ENCODE measurements around the gene LNP1. TPM values are rescaled to one million over a fixed set of nuclear protein-coding genes. Genes with fewer than 3 reads are reported as not detected.

LNP1 gene
- total and polyA plus RNA-seq, 10 of the 15 experiments (the other 5 are each of a cell fraction or from before 2014, with no cell fraction given): 2.1 to 4.2 (median 2.7) TPM

DNA sequence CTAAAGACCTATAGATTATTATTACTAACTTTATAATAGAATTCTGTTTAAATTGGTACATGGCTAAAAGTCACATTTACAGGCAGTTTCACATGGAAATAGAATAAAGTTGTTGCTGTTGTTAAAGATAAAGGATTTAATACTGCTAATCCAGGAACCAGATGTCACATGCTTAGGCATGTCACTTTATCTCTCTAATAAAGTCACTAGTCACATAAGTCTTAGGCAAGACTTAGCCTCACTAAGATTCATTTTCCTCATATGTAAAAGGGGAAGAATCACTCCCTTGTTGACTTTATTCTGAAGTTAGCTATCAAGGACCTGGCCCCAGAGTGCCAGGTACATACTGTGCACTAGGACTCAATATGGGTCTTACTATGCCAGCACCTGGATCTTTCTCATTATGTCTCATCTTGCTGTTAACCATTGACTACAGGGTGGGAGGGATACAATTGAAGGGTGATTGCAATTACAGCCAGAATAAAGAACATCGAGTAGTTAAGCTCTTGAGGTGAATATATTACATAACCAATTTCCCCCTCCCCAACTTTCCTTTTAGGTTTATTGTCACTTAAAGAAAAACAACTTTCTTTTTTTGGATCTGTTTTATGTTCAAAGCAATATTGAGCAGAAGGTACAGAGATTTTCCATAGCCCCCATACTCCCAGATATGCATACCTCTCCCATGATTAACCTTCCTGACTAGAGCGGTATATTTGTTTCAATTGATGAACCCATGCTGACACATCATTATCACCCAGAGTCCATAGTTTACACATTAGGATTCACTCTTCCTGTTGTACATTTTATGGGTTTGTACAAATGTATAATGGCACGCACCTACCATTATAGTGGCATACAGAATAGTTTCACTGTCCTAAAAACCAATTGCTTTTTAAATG is 36.6 kb downstream of the LNP1 start:
- in situ Hi-C loops (cut with MboI): no loop called here
- Histone ChIP-seq H3K4me1 (ENCODE audit: control insufficient read depth, insufficient read depth, low read length) (no peaks in the 10 kb centered on the region), H3K79me2 (ENCODE audit: control insufficient read depth, insufficient read depth, low read length) (no peaks in the 10 kb centered on the region), H4K20me1 (ENCODE audit: control insufficient read depth, insufficient read depth) (no peaks in the 10 kb centered on the region), H3K36me3 (ENCODE audit: control insufficient read depth in 2 of 2, insufficient read depth in 2 of 2, low read length in 1 of 2) (no peaks in the 10 kb centered on the region), H3K9ac (ENCODE audit: control insufficient read depth, insufficient read depth, low read length) (no peak overlapping the region), H3K27me3 (replicated peaks in 1 of 2; ENCODE audit: control insufficient read depth in 2 of 2, insufficient read depth in 2 of 2, low read length in 1 of 2) (no peaks in the 10 kb centered on the region), H3K27ac (ENCODE audit: control insufficient read depth, insufficient read depth) (no peak overlapping the region), H3K4me2 (ENCODE audit: control insufficient read depth, insufficient read depth) (no peak overlapping the region), H2AFZ (ENCODE audit: control insufficient read depth, low read depth, low read length) (no peak overlapping the region), H3K9me3 (replicated peaks; ENCODE audit: control insufficient read depth, insufficient read depth, low read length) (no peaks in the 10 kb centered on the region), H3K4me3 (no peak overlapping the region)
- WGBS (ENCODE audit: insufficient coverage, insufficient replicate concordance, low lambda C conversion rate, missing lambda C conversion rate): 93% methylated on average over 3 of the region's 3 CpGs
- ChIA-PET POLR2A (no interaction called here), SMC1A (ENCODE audit: uncharacterized antibody, unreplicated experiment) (interaction anchor here (0.8 to 1.7 kb wide), 3 partner anchors 11 to 28 kb away, joined by 3 to 4 read pairs (median 4); no protein-coding TSS in a partner anchor), RAD21 (ENCODE audit: unreplicated experiment) (interaction anchor here (1.6 kb wide), 1 partner anchor 25 kb away, joined by 3 read pairs; no protein-coding TSS in a partner anchor), CTCF (interaction anchor here (1.6 kb wide), 1 partner anchor 25 kb away, joined by 3 read pairs; no protein-coding TSS in a partner anchor)
- ATAC-seq (no peak; the same call in 2 of the 3 replicates), FAIRE-seq (no peak), DNase-seq (ENCODE audit: low read depth, low spot score) (no peak)
- no TSS peak for BruUV-seq (replicated peaks)
- no peak for TF ChIP-seq POLR2A (IDR thresholded peaks at IDR 0.05; ENCODE audit: low read depth, low read length)
- no peak for TF ChIP-seq ATF3 (IDR thresholded peaks at IDR 0.05; ENCODE audit: borderline replicate concordance, extremely low read depth, low read depth, low read length)
- no peak for TF ChIP-seq CHD1 (IDR thresholded peaks at IDR 0.05; ENCODE audit: low read depth, low read length)
- intact Hi-C loops (cut with micrococcal nuclease; ENCODE audit: unreplicated experiment): no loop called here

GRCh38 chr3:100438623-100438974 is 37.3 kb downstream of the LNP1 start:
- no TSS peak for BruUV-seq (replicated peaks)
- H4K20me1 ChIP-seq (ENCODE audit: control insufficient read depth, insufficient read depth): no peaks in the 10 kb centered on the region
- no peak overlapping the region for H3K9ac ChIP-seq (ENCODE audit: control insufficient read depth, insufficient read depth, low read length)
- H3K36me3 ChIP-seq (ENCODE audit: control insufficient read depth in 2 of 2, insufficient read depth in 2 of 2, low read length in 1 of 2): no peaks in the 10 kb centered on the region
- no peaks in the 10 kb centered on the region for H3K9me3 ChIP-seq (replicated peaks; ENCODE audit: control insufficient read depth, insufficient read depth, low read length)
- ChIA-PET SMC1A (ENCODE audit: uncharacterized antibody, unreplicated experiment) (interaction anchor here (1.2 to 2.6 kb wide), 3 partner anchors 9 to 12 kb away, joined by 3 to 8 read pairs (median 4); no protein-coding TSS in a partner anchor), CTCF (interaction anchor here (1.6 to 2.0 kb wide), 2 partner anchors 12 to 24 kb away, joined by 3 to 4 read pairs; no protein-coding TSS in a partner anchor), POLR2A (no interaction called here), RAD21 (ENCODE audit: unreplicated experiment) (interaction anchor here (1.6 kb wide), 2 partner anchors 12 to 24 kb away, joined by 3 read pairs; no protein-coding TSS in a partner anchor)
- FAIRE-seq (no peak), DNase-seq (ENCODE audit: low read depth, low spot score) (no peak), ATAC-seq (no peak)
- no peak overlapping the region for H3K4me2 ChIP-seq (ENCODE audit: control insufficient read depth, insufficient read depth)
- H3K27ac ChIP-seq (ENCODE audit: control insufficient read depth, insufficient read depth): no peak overlapping the region
- no peak overlapping the region for H3K4me3 ChIP-seq
- intact Hi-C loops (cut with micrococcal nuclease; ENCODE audit: unreplicated experiment): no loop called here
- H3K4me1 ChIP-seq (ENCODE audit: control insufficient read depth, insufficient read depth, low read length): no peaks in the 10 kb centered on the region
- no peak overlapping the region for H2AFZ ChIP-seq (ENCODE audit: control insufficient read depth, low read depth, low read length)
- H3K27me3 ChIP-seq (replicated peaks in 1 of 2; ENCODE audit: control insufficient read depth in 2 of 2, insufficient read depth in 2 of 2, low read length in 1 of 2): no peaks in the 10 kb centered on the region
- 71% methylated on average over 2 of the region's 2 CpGs for WGBS (ENCODE audit: insufficient coverage, insufficient replicate concordance, low lambda C conversion rate, missing lambda C conversion rate)
- in situ Hi-C loops (cut with MboI): no loop called here
- H3K79me2 ChIP-seq (ENCODE audit: control insufficient read depth, insufficient read depth, low read length): no peaks in the 10 kb centered on the region
- TF ChIP-seq KDM1A (IDR thresholded peaks at IDR 0.05; ENCODE audit: borderline replicate concordance) (no peak), ESRRA (IDR thresholded peaks at IDR 0.05; ENCODE audit: low read length) (no peak), FOS (IDR thresholded peaks at IDR 0.05; ENCODE audit: borderline replicate concordance, extremely low read depth, insufficient read length) (no peak), NR2C1 (IDR thresholded peaks at IDR 0.05) (no peak), NR2C2 (IDR thresholded peaks at IDR 0.05; ENCODE audit: borderline replicate concordance, control insufficient read depth, insufficient read length, low read depth) (no peak), RUNX3 (IDR thresholded peaks at IDR 0.05; ENCODE audit: low read length) (no peak), TARDBP (IDR thresholded peaks at IDR 0.05; ENCODE audit: borderline replicate concordance) (no peak), HCFC1 (IDR thresholded peaks at IDR 0.05; ENCODE audit: low read length) (no peak), ZBED1 (IDR thresholded peaks at IDR 0.05; ENCODE audit: borderline replicate concordance) (no peak), BRCA1 (IDR thresholded peaks at IDR 0.05; ENCODE audit: low read depth, low read length) (no peak), TCF12 (IDR thresholded peaks at IDR 0.05; ENCODE audit: low read depth, low read length) (no peak), YBX1 (IDR thresholded peaks at IDR 0.05) (no peak), RAD51 (IDR thresholded peaks at IDR 0.05) (no peak), ZSCAN29 (IDR thresholded peaks at IDR 0.05) (no peak)
- TF ChIP-seq, protein P1, sequence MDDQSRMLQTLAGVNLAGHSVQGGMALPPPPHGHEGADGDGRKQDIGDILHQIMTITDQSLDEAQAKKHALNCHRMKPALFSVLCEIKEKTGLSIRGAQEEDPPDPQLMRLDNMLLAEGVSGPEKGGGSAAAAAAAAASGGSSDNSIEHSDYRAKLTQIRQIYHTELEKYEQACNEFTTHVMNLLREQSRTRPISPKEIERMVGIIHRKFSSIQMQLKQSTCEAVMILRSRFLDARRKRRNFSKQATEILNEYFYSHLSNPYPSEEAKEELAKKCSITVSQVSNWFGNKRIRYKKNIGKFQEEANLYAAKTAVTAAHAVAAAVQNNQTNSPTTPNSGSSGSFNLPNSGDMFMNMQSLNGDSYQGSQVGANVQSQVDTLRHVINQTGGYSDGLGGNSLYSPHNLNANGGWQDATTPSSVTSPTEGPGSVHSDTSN (IDR thresholded peaks at IDR 0.05; ENCODE audit: insufficient replicate concordance, low read depth, low read length): no peak
